Body of pancreas (tissue), 4 donors: Measurements from ENCODE around the gene HLA-DQB2. TPM values are rescaled to one million over a fixed set of nuclear protein-coding genes. Genes with fewer than 3 reads are reported as not detected.
"Not testable (repeated sequence)": the region's sequence is repeated elsewhere in the genome, so short reads cannot be mapped to it uniquely, and the experiment has no call there.

ENCODE experiments used
- ATAC-seq: fragments of 150-250 bp; one replicate; pipeline ENCODE4 v1.9.1; 2016
- DNase-seq, 4 donors: peaks; one replicate each; pipeline ENCODE4 v3.0.0-alpha.2; 2019
- H3K27ac ChIP-seq, 4 donors: fragments of 200-600 bp; sonication (generic); 1 replicate in 3 of 4; 2 replicates in 1 of 4; pipeline versions ENCODE4 v1.5.1 to v1.6.1; 2016 to 2019; ENCODE audit warnings: mild to moderate bottlenecking in 1 of 4, mixed read lengths in 1 of 4, moderate library complexity in 1 of 4
- H3K27me3 ChIP-seq, 2 donors: fragments of 200-600 bp; sonication (generic); one replicate each; pipeline ENCODE4 v1.6.0; 2016; ENCODE audit warnings: mild to moderate bottlenecking in 1 of 2
- H3K36me3 ChIP-seq, 2 donors: fragments of 200-600 bp; sonication (generic); replicated peaks in 1 of 2; 2 replicates each; pipeline ENCODE4 v1.5.1; 2016; ENCODE audit warnings: low read depth in 2 of 2; ENCODE audit not compliant: insufficient read depth in 1 of 2
- H3K4me1 ChIP-seq: fragments of 200-600 bp; sonication (generic); one replicate; pipeline ENCODE4 v1.6.0; 2016
- H3K4me3 ChIP-seq, 2 donors: fragments of 200-600 bp; sonication (generic); 1 replicate in 1 of 2; 2 replicates in 1 of 2; pipeline ENCODE4 v1.5.1; 2016 to 2019
- H3K9me3 ChIP-seq, 3 donors: fragments of 200-600 bp; sonication (generic); 1 replicate in 2 of 3; 2 replicates in 1 of 3; pipeline ENCODE4 v1.5.1; 2016
- POLR2A ChIP-seq, 3 donors: fragments of 450-650 bp; IDR thresholded peaks; one replicate each; pipeline ENCODE4 v1.6.1; 2016; ENCODE audit warnings: antibody characterized with exemption in 3 of 3, mild to moderate bottlenecking in 2 of 3
- WGBS, 2 donors: methylation state at CpG; one replicate each; pipeline ENCODE4 v1.1.5; 2017; 5-methylcytosine and 5-hydroxymethylcytosine counted together
- intact Hi-C: fragments of 100-400 bp; cut with DNase I; formaldehyde crosslinking; loops from one replicate; pipeline ENCODE4 v1.15.1; 2023
- total RNA-seq, 2 donors: library from RNA; depleted of rRNA; stranded (reverse); fragments of >200 nt; gene quantifications; one replicate each; pipeline ENCODE4 v1.1.0, GENCODE V29; 2016
- TF ChIP-seq, protein P1 (sequence below), 7 experiments: fragments of 450-650 bp in 4 of 7; fragments of 200-600 bp in 3 of 7; sonication (generic) in 3 of 7; IDR thresholded peaks; one replicate each; pipeline ENCODE4 v1.5.1; 2016 to 2019; ENCODE audit warnings: antibody characterized with exemption in 7 of 7

The HLA-DQB2 gene
- total RNA-seq, 2 donors from 2014 or later = not detected

GRCh38 chr6:32790306-32790705, 27.0 kb upstream of the HLA-DQB2 start:
- H3K27me3 ChIP-seq = no peaks in the 10 kb centered on the region
- no peaks in the 10 kb centered on the region for H3K9me3 ChIP-seq
- no peak overlapping the region for H3K4me3 ChIP-seq
- intact Hi-C loops = loop anchor here (5.0 kb wide), 1 partner anchor 378 kb away; no protein-coding TSS in a partner anchor
- no peaks in the 10 kb centered on the region for H3K36me3 ChIP-seq
- H3K4me1 ChIP-seq = no peaks in the 10 kb centered on the region
- WGBS, 2 donors = 41 to 60% methylated on average over 2 of the region's 2 CpGs
- DNase-seq (no peak), ATAC-seq (no peak)
- no peak for TF ChIP-seq POLR2A (IDR thresholded peaks at IDR 0.05)
- TF ChIP-seq, protein P1, sequence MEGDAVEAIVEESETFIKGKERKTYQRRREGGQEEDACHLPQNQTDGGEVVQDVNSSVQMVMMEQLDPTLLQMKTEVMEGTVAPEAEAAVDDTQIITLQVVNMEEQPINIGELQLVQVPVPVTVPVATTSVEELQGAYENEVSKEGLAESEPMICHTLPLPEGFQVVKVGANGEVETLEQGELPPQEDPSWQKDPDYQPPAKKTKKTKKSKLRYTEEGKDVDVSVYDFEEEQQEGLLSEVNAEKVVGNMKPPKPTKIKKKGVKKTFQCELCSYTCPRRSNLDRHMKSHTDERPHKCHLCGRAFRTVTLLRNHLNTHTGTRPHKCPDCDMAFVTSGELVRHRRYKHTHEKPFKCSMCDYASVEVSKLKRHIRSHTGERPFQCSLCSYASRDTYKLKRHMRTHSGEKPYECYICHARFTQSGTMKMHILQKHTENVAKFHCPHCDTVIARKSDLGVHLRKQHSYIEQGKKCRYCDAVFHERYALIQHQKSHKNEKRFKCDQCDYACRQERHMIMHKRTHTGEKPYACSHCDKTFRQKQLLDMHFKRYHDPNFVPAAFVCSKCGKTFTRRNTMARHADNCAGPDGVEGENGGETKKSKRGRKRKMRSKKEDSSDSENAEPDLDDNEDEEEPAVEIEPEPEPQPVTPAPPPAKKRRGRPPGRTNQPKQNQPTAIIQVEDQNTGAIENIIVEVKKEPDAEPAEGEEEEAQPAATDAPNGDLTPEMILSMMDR (IDR thresholded peaks at IDR 0.05) = no peak
- H3K27ac ChIP-seq = no peak overlapping the region

GRCh38 chr6:32785781-32786533, 22.6 kb upstream of the HLA-DQB2 start:
- Histone ChIP-seq H3K27me3 (no peaks in the 10 kb centered on the region), H3K4me3 (no peak overlapping the region), H3K36me3 (no peaks in the 10 kb centered on the region), H3K27ac (no peak overlapping the region), H3K9me3 (no peaks in the 10 kb centered on the region), H3K4me1 (no peaks in the 10 kb centered on the region)
- DNase-seq (peak in 3 of 4 donors; percentile 15 to 68 (median 23)), ATAC-seq (no peak)
- intact Hi-C loops = no loop called here
- TF ChIP-seq, protein P1 (IDR thresholded peaks at IDR 0.05) = peak in 6 of 7 experiments; percentile 18 to 52 (median 33)
- TF ChIP-seq POLR2A (IDR thresholded peaks at IDR 0.05) = no peak
- WGBS, 2 donors = 22 to 24% methylated on average over 5 of the region's 5 CpGs

- ATAC-seq, intact Hi-C loops, DNase-seq: not testable (repeated sequence)
Observed at GRCh38 chr6:32782923-32783322, 19.6 kb upstream of the HLA-DQB2 start.

GRCh38 chr6:32779036-32779435, 15.7 kb upstream of the HLA-DQB2 start:
- ATAC-seq (no peak), DNase-seq (no peak)
- no peak overlapping the region for H3K27ac ChIP-seq
- H3K27me3 ChIP-seq = no peaks in the 10 kb centered on the region
- TF ChIP-seq POLR2A (IDR thresholded peaks at IDR 0.05) = no peak
- TF ChIP-seq, protein P1 (IDR thresholded peaks at IDR 0.05) = no peak
- no peak overlapping the region for H3K4me3 ChIP-seq
- no peaks in the 10 kb centered on the region for H3K4me1 ChIP-seq
- no peaks in the 10 kb centered on the region for H3K36me3 ChIP-seq
- no peaks in the 10 kb centered on the region for H3K9me3 ChIP-seq
- intact Hi-C loops = no loop called here

More at GRCh38 chr6:32782923-32783322, 19.6 kb upstream of the HLA-DQB2 start:
- not testable (repeated sequence) for H3K9me3 ChIP-seq, H3K4me1 ChIP-seq, H3K4me3 ChIP-seq, H3K27ac ChIP-seq, H3K36me3 ChIP-seq, H3K27me3 ChIP-seq

DNA sequence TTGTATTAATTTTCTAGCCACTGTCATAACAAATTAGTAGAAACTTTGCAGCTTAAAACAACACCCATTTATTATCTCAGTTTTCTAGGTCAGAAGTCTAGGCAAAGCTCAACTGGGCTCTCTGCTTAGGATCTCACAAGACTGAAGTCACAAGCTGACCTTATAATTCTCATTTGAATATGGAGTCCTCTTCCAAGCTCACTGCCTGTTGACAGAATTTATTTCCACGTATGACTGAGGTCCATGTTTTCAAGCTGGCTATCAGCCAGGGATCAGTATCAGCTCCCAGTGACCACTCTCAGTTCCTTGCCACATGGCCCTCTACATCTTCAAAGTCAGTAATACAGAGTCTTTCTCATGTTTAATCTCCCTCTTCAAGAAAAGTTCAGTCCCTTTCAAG, 11.7 kb upstream of the HLA-DQB2 start:
- Histone ChIP-seq H3K27ac (no peak overlapping the region), H3K36me3 (no peaks in the 10 kb centered on the region), H3K9me3 (no peaks in the 10 kb centered on the region), H3K4me1 (no peaks in the 10 kb centered on the region), H3K4me3 (no peak overlapping the region), H3K27me3 (no peaks in the 10 kb centered on the region)
- no peak for TF ChIP-seq POLR2A (IDR thresholded peaks at IDR 0.05)
- TF ChIP-seq, protein P1 (IDR thresholded peaks at IDR 0.05) = no peak
- DNase-seq (no peak), ATAC-seq (no peak)
- 14 to 35% methylated on average over 1 of the region's 1 CpG for WGBS, 2 donors
- intact Hi-C loops = no loop called here
